Putamen (tissue), 1 donor: ENCODE results near the gene SFXN5.

ENCODE experiments used
- DNase-seq: peaks from one replicate; pipeline ENCODE4 v3.0.0-alpha.2; 2016; ENCODE audit warnings: low spot score

Gene SFXN5

GRCh38 chr2:72942293-72942692 lies 129.2 kb downstream of the SFXN5 start:
- no peak for DNase-seq

- no peak for DNase-seq
Observed at GRCh38 chr2:72940786-72941185, 130.7 kb downstream of the SFXN5 start.

- DNase-seq: no peak
Observed at GRCh38 chr2:72940361-72940760, 131.2 kb downstream of the SFXN5 start.

- DNase-seq: no peak
Observed at GRCh38 chr2:72938455-72938854, 133.1 kb downstream of the SFXN5 start.

- DNase-seq: no peak
Observed at GRCh38 chr2:72937356-72937669, 134.2 kb downstream of the SFXN5 start.

- no peak for DNase-seq
Observed at GRCh38 chr2:72936660-72937355, 134.7 kb downstream of the SFXN5 start.

- DNase-seq: no peak
Observed at GRCh38 chr2:72935611-72935957, 135.9 kb downstream of the SFXN5 start.

- no peak for DNase-seq
Observed at GRCh38 chr2:72934683-72935610, 136.6 kb downstream of the SFXN5 start.

- no peak for DNase-seq
Observed at GRCh38 chr2:72933646-72934151, 137.8 kb downstream of the SFXN5 start.

GRCh38 chr2:72933207-72933606 lies 138.3 kb downstream of the SFXN5 start:
- no peak for DNase-seq

- DNase-seq: no peak
Observed at GRCh38 chr2:72932805-72933204, 138.7 kb downstream of the SFXN5 start.

- DNase-seq: no peak
Observed at GRCh38 chr2:72932045-72932740, 139.3 kb downstream of the SFXN5 start.

GRCh38 chr2:72931280-72931910 lies 140.1 kb downstream of the SFXN5 start:
- DNase-seq: no peak

GRCh38 chr2:72929010-72929409 lies 142.5 kb downstream of the SFXN5 start:
- DNase-seq: no peak

GRCh38 chr2:72927619-72928550 lies 143.6 kb downstream of the SFXN5 start:
- no peak for DNase-seq

- DNase-seq: no peak
Observed at GRCh38 chr2:72926811-72927465, 144.6 kb downstream of the SFXN5 start.

GRCh38 chr2:72926368-72926767 lies 145.1 kb downstream of the SFXN5 start:
- no peak for DNase-seq

GRCh38 chr2:72925328-72925943 lies 146.1 kb downstream of the SFXN5 start:
- DNase-seq: no peak

GRCh38 chr2:72924353-72925240 lies 146.9 kb downstream of the SFXN5 start:
- no peak for DNase-seq
